ENCODE data around the gene FAM83B.
"Not testable (repeated sequence)": the region's sequence is repeated elsewhere in the genome, so short reads cannot be mapped to it uniquely, and the experiment has no call there.

The FAM83B gene, protein sequence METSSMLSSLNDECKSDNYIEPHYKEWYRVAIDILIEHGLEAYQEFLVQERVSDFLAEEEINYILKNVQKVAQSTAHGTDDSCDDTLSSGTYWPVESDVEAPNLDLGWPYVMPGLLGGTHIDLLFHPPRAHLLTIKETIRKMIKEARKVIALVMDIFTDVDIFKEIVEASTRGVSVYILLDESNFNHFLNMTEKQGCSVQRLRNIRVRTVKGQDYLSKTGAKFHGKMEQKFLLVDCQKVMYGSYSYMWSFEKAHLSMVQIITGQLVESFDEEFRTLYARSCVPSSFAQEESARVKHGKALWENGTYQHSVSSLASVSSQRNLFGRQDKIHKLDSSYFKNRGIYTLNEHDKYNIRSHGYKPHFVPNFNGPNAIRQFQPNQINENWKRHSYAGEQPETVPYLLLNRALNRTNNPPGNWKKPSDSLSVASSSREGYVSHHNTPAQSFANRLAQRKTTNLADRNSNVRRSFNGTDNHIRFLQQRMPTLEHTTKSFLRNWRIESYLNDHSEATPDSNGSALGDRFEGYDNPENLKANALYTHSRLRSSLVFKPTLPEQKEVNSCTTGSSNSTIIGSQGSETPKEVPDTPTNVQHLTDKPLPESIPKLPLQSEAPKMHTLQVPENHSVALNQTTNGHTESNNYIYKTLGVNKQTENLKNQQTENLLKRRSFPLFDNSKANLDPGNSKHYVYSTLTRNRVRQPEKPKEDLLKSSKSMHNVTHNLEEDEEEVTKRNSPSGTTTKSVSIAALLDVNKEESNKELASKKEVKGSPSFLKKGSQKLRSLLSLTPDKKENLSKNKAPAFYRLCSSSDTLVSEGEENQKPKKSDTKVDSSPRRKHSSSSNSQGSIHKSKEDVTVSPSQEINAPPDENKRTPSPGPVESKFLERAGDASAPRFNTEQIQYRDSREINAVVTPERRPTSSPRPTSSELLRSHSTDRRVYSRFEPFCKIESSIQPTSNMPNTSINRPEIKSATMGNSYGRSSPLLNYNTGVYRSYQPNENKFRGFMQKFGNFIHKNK

DNA sequence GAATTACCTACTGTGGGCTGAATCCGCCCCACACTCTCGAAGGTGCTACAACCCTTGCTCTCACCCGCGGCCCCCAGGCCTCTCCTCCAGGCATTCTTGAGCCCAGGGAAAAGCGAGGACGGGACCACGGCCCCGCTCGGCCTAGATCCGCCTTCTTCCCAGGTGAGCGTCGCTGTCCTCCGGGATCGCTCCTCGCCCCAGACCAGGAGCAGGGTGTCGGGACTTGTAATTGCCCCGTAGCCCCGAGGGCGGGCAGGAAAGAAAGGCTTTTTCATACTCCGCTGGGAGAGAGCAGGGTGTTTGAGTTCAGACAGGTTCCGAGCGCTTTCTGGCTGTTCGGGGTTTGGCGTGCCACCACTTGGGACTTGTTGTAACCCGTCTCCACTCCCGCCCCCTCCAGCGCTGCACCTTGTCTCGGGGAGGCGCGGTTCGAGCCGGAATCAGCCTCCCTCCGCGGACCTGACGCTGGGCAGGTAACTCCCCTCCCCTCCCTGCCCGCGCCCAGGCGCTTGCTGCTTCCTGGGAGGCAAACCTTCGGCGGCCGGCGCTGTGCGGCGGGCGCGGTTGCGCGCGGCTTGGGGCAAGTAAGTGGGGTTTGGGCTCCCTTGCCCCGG lies at the start of gene FAM83B:
Gene FAM83B (plus strand): TSS at position 529 of the 614 bp plus-strand sequence. CDS start 23,476 bp downstream, outside the sequence.
- DNase-seq = no peak

DNA sequence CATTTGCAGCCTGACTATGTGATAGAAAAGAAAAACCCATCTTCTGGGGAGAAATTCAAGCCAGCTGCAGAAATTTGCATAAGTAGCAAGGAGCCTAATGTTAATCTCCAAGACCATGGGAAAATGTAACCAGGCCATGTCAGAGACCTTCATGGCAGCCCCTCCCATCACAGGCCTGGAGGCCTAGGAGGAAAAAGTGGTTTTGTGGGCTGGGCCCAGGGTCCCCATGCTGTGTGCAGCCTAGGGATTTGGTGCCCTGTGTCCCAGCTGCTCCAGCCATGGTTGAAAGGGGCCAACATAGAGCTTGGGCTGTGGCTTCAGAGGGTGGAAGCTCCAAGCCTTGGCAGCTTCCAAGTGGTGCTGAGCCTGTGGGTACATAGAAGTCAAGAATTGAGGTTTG lies 49.7 kb upstream of the FAM83B start:
- not testable (repeated sequence) for DNase-seq

DNA sequence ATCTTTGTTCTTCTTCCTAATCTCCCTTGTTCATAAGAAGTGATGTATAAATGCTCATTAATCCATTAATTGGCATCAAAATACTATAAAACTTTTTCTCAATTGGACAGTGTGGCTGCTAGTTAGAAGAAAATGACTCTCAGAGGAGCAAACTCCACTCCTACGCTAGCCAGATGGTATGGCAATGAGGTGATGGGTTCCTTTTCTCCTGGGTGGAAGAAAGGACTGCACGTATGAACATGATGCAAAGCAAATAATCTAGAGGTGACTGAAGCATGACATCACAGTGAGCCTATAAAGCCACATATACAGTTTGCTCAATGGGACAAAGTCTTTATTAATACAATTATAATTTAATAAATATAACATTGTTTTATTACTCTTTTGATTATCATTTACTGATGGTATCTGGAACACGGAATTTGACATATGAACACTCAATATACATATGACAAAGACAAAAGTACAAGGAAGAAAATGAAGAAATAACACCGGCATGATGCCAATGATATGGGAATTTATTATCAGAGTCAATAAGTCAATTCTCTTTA lies 46.4 kb upstream of the FAM83B start:
- DNase-seq = no peak

DNA sequence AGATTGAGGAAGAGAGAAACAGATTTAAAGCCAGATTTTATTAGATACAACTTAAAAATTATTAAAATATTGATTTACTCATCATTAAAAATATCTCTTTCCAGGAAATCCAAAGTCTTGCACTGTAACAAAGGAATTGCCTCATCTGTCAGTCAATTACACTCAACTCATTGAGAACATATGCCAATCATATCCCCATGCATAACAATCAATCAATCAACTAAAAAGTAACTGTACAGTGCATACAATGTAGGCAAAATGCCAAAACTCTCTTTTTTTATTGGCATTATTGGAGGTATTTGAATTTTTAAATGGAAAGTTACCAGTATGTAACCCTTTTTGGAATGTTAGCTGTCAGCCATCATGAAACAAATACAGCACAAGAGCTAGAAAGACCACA lies 45.3 kb upstream of the FAM83B start:
- DNase-seq = no peak

DNA sequence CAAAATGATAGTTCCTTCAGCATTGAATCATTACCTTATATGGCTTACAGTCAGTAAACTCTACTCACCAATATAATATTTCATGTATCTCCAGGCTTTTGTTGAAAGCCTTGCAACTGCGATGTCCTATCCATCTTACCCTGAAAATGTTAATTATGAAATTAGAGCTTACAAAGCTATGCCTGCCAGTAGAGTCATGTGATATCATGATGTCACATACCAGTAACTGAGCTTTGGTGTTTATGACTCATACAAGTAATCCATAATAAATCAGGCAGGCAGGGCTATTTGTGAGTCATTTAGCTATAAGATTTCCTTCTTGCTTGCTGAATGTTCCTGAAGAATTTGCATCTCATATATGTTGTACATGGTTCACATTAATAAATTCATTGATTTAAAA lies 44.9 kb upstream of the FAM83B start:
- DNase-seq = no peak

DNA sequence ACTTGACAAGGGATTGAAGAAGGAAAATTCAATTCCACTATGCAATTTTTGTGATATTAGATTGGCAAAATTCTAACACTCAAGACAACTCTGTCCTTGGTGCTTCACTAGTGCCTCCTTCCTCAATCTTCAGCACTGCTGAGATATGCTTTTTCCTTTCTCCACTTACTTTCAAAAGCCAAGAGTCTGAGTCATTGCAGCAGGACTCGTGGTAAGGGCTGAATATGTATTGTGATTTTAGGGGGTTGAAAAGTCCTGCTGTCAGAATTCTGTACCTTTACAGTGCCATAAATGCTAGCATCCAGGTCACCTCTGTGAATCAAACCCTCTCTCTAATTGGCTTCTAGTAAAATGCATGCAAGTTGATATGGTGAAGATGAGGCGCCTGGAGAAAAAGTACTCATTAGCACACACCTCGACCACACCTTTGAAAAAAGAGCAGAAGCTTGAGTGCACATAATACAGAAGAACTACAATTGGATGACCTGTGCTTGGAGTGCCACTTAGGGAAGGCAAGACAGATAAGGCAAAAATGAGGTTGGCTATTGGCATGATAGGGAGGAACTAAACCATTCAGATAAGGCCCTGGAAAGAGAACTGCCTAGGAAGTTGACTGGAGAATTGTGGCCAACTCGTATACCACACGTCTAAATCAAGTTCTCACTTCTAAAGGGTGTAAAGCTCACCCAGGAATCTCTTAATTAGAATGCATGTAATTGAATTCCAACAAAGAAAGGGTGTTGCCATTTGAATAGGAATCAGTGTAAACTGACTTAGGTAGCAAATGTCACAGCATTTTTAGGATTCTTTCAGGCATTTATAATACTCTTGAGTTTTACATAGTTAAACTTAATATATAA lies 43.6 kb upstream of the FAM83B start:
- no peak for DNase-seq

DNA sequence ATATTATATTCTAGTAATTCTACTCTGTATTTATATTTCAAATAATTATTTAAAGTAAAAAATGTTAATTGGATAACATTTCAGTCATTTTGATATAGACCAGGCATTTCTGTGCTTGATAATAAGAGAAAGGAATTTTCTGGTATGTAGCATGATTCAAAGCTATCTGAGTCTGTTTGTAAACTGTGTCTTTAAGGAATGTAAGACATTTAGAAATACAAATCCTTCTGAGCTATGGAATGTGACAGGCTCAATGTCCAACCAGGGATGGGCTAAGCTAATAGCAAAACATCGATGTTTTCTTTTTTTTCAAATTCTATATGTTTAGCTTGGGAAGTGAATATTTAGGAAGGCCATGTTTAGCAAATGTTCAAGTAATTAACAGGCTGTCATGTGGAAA lies 41.5 kb upstream of the FAM83B start:
- DNase-seq = no peak

DNA sequence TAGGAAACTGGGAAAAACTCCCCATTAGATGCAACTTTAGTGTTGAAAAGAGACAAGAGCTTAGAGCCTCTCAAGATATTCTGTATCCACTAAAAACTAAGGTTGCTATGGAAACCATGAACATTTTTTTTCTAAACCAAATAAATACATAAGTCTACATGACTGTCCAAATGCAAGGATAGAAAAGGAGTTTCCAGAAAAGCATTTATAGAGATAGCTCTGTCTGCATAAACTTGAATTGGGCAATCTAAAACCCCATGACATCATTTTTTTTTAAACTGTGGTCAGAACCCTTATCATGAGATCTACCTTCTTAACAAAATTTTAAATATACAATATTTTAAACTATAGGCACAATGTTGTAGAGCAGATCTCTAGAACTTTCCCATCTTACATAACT lies 36.4 kb upstream of the FAM83B start:
- no peak for DNase-seq

DNA sequence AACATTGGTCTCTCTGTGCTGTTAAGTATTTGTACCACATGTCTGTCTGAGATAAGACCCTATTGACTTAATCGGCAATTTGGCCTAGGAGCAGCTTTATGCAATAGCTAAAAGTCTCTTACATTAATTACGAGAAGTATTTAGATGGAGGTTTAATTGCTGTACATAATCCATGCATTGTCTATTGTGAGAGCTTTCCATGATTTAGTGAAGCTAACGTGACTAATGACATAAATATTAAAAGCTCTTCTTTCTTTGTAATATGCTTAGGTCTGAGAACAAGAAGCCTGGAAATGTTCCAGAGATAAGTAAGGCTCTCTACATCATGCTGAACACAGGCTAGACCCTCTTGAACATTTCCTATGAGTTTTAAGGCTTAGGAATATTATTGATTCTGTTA lies 32.7 kb upstream of the FAM83B start:
- DNase-seq = no peak

DNA sequence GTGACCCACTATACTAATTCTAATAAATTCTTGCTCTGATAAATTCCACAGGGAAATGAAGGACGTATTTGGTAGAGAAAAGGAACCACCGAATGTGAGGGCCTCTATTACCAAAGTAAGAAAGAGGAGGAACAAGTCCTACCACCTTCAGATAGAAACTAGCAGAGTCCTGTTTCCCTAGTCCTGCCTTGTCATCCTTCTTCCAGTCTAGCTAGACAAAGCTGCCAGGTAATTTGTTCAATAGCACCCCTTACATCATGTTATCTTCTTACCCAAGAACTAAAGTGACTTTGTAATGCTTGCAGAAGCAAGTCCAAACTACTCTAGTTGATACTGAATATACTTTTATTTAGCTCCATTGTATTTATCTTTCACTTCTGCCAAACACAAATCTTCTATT lies 29.3 kb upstream of the FAM83B start:
- DNase-seq = no peak

DNA sequence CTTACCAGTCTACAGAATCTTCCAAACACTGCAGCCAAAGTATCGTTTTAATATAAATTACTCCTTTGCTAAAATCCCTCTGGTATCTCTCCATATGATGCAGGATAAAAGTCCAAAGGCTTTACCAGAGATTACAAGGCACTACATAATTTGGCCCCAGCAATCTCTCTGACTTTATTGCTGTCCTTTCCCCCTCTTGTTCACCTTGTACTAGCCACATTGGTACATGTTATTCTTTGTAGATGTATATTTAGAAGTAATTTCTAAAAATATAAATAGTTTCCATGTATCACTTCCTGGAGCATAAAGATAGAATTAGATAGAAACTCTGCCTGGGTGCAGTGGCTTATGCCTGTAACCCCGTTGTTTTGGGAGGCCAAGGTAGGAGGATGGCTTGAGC lies 28.7 kb upstream of the FAM83B start:
- no peak for DNase-seq

DNA sequence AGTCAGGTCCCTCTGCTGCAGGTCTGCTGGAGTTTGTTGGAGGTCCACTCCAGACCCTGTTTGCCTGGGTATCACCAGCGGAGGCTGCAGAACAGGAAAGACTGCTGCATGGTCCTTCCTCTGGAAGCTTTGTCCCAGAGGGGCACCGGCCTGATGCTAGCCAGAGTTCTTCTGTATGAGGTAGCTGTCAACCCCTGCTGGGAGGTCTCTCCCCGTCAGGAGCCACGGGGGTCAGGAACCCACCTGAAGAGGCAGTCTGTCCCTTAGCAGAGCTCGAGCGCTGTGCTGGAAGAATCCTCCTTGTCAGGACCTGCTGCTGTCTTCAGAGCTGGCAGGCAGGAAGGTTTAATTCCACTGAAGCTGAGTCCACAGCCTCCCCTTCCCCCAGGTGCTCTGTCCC lies 22.3 kb upstream of the FAM83B start:
- not testable (repeated sequence) for DNase-seq

DNA sequence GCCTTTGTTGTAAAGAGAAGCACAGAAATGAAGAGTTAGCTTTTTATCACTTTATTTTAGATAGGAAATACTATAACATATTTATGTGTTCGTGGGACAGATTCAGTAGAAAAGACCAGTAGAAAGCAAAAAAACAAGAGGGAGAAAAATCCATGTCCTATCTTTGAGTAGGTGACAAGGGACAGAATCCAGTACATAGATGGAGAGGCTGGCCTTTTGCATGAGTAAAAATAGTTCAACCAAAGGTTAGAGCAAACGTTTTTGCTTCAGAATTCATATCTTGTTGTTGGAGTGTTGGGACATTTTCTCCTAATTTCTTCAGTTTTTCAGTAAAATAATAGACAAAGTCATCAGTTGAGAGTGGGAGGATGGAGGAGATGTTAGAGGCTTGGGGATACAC lies 19.6 kb upstream of the FAM83B start:
- DNase-seq = no peak

DNA sequence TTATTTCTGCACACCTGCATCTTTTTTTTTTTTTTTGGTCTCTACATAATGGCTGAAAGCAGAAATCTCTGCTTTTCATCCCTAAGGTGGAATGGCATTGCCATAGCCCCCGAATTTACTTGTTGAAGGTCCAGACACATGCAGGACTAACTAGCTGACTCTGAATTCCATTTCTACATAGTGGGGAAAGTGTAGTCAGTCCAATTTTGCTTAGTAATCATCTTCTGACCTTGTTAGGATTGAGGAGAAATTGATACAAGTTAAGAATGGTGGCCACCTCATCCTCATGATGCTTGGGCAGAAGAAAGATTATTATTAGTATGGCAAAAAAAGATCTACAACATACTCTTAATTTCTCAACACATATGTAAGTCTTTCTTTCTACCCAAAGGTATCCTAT lies 16.4 kb upstream of the FAM83B start:
- no peak for DNase-seq

DNA sequence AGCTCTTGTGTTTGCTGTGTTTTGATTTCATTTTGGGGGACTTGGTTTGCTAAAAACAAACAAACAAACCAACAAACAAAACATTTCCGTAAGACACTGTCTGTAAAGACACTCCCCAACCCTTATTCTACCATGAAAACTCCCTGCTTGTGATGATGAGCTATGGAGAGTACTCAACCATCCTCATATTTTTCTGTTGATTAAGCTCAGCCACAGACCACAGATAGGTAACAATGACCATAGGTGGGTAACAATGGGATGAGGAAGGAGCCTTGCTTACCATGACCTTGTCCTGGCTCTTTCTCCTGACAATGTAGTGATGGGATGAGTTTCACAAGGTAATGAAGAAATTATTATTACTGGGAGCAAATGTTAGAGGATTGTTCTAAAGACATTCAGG lies 11.4 kb upstream of the FAM83B start:
- no peak for DNase-seq

DNA sequence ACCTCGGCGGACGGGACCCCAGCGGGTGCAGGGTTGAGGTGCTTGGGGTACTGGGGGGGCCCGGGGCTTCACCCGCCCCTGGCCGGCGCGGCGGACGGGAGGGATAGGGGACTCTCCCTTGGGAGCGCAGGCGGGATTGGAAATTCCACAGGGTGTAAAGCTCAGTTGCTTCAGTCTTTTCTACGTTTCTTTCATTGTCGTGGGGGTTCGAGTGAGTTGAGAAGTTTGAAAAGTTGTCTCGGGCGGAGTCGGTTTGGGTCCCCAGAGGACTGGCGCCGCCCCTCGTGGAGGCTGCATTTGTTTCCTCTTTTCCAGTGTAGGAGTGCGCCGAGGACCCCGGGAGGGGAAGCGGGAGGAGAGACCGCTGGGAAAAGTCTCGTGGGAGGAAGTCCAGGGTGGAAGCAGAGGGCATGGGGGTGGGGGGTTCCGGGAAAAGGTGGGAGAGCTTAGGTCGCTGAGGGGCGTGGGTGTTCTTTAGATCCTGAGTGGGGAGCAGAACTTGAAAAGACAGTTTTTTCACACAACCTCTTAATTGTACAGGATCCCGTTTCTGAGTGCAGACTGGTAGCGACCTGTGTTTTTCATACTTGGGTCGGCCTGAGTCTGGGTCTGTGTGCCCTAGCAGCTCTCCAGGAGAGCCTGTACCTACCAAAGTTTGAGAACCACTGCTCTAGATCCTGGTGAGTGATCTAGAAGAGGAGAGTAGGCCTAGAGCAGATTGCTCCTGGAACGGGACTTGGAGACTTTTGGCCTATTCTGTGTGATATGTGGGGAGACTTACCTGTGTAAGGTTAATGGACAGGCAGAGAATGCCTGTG lies 495 bp downstream of the FAM83B start:
- no peak for DNase-seq

DNA sequence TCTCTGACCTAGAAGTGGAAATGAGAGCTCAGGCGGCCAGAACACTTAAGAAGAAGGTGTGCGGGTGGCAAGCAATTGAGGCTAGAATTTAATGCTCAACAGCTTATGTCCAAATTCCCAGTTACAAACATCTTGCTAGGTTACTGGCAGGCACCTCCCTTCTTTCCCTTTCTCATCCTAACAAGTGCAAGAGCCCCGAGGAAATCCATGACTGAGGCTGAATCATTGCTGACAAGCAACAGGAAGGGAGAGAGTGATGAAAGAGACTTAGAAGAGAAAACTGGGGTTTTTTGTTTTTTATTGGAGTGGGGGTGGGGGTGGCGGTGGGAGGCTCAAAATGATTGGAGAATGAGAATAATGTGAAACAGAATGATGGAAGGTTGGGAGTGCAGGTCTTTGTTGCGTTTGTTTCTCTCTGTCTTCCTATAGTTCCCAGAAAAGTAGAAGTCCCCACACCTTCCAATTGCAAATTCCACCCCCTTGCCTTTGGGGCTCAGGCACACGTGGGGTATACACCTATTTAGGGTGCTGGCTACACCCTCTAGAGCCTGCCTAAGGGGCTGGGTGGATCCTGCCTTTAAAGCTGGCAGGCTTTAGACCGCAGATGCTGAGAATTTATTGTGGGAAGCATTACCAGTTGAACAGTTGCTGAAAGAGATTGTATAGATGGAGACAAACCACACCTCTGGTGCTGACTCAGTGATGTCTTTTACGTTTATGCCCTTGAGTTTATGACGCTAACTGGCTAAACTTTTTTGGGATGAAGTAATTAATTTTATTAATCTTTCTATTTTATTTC lies 1.4 kb downstream of the FAM83B start:
- no peak for DNase-seq

DNA sequence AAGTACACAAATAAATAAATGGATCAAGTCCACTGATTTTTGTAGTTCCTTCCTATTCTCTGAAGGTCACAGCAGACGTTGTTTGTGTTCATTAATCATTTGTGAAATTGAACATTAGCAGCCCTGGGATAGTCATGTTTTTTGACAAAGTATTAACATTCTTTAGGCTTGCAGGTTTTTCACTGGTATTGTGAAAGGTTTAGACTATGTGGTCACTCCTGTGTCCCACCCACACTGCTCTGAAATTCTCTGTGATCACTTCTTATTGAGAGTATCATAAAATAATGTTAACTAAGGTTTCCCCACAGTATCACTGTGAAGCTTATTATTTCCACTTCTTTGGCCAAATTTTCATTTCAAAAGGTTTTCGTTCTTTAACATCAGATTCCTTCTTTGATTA lies 3.5 kb downstream of the FAM83B start:
- no peak for DNase-seq

DNA sequence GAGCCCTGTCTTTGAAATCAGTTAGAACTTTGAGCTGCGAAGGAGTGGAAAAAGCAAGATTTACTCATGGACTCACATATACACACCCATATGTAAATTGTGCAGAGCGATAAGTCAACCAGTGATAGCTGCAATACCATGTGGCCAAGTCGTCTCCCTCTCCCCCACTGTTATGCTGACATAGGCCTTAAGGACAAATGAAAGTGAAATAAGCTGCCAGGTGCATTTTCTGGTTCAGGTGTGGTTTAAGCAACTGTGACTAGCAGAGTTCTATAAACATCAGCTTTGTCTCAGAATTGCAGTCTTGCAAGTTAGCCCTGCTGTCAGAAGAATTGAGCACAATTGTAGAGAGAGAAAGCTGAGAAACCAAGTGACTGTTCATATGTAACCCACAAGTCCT lies 9.6 kb downstream of the FAM83B start:
- no peak for DNase-seq

DNA sequence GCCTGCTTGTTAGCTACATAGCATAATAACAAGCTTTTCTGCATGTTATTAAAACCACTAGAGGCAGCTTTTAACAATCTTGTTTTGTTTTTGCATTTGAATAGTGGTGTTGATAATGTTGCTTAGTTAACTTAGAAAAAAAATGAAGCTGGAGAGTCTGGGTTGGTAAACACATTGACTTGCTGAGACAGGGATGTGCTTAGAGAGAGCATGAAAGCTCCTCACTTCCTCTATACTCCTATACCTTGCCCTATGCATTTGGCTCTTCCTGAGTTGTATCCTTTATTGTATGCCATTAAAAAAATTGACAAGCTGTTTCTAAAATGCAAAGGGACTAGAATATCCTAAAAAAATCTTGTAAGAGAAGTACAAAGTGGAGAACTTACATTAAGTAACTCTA lies 13.6 kb downstream of the FAM83B start:
- DNase-seq = no peak
